CD4-positive, alpha-beta T cell treated with Interleukin-15 for 4 hours (primary cell): Measurements from ENCODE around the gene TBX19.

Source experiments
- DNase-seq: peaks from one replicate; pipeline ENCODE4 v3.0.0-alpha.2; 2020; ENCODE audit warnings: low spot score

TBX19 gene

DNA sequence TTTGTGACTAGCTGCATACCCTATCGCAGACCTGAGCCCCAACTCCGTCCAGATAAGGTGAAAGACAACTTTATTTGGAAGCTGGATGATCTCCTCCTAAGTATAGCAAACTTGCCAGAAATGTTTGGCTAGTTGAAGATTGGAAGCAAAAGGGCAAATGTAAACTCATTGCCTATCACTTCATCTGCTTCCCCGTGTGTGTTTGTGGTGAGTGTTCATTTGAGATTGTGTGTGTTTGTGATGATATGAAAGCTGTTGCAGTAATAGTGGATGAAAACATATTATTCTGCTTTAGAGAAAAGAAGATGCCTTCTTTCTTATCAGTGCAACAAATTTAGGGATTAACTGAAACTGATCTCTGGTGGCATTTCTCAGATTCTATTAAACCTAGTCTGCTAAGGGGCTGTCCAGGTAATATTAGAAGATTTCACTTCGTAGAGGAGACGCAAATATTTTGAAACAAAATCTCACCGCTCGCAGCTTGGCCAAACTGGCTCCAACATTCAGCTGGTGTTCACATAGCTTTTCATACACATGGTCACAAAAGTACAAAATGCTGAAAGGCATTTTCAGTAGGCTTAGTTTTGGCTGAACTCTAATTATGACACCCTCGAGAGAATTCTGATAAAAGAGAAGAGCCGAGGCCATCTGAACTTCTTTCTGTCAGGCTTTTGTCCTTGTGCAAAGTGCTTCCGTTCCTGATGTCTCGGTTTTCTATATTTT, 1.1 kb downstream of the TBX19 start:
- no peak for DNase-seq

DNA sequence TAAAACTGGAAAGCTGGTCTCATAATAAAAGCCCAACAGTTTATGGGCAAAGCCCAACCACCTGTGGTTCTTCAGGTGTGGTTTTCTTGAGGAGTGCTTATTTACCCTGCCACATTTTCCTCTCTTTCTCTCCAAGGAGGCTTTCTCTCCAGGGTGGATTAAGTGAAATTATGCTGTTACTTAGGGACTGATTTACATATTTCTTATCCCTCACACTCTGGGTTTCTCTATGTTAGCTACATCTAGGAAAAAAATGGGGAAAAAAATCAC, 4.8 kb downstream of the TBX19 start:
- no peak for DNase-seq

- no peak for DNase-seq
Observed at GRCh38 chr1:168285971-168286927, 5.6 kb downstream of the TBX19 start.

DNA sequence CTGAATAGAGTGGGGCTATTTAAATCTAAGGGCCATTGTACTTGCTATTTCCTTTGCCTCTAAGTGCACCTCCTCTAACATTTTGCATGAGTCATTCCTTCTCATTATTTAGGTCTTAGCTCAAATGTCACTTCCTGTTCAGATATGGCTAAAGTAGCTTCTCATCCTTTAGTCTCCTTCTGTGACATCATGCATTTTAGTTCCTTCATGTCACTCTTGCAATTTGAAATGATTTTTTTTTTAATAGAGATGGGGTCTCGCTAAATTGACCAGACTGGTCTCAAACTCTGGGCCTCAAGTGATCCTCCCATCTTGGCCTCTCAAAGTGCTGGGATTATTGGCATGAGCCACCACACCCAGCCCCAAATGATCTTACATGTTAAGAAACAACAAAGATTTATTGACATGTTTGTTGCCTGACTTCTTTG, 6.6 kb downstream of the TBX19 start:
- no peak for DNase-seq

GRCh38 chr1:168288311-168289052, 7.8 kb downstream of the TBX19 start:
- DNase-seq: no peak

- DNase-seq: no peak
Observed at GRCh38 chr1:168291222-168291837, 10.7 kb downstream of the TBX19 start.

GRCh38 chr1:168293356-168293755, 12.7 kb downstream of the TBX19 start:
- no peak for DNase-seq

DNA sequence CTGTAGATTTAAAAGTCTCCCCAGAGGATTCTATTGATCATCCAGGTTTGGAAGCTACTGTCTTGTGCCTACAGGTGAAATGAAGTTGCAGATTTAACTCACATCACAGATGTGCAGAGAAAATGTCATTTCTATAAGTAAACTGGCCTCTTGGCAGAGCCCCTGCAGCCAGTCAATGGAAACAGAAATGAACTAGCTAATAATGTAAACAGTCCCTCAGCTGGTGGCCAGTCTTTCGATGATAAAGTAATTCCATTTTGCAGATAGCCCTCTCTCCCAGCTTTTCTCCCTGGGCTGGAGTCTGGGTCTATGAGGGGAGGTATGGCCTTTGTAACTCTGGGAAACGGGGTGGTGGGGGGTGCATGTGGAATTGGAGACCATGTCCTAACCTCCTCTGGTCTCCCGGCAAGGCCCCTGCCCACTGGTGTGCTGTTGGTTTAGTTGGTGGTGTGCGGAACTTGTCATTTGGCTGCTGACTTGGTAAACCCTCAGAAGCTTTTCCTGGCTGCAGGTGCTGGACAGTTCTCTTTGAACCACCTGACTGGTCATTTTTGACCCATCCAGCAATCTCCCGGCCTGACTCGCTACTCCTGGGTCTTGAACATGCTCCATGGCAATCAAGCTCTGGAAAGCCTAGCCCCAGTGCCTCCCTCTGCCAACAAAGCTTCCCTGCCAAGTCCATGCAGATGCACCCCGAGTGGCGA, 14.9 kb downstream of the TBX19 start:
- DNase-seq: no peak

GRCh38 chr1:168297019-168297730, 16.5 kb downstream of the TBX19 start:
- no peak for DNase-seq

DNA sequence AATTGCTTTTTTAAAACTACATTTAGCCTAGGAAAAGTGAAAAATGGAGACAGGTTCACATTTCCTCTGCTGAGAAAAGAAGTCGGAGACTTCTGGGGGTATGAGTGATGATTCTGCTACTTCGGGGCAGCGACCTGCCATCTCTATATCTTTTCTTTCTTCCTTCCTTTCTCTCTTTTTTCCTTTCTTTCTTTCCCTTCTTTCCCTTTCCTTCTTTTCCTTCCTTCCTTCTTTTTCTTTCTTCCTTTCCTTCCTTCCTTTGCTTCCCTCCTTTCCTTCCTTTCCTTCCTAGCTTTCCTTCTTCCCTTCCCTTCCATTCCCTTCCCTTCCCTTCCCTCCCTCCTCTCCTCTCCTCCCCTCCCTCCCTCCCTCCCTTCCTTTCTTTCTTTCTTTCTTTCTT, 17.8 kb downstream of the TBX19 start:
- DNase-seq: no peak

GRCh38 chr1:168300626-168301025, 19.9 kb downstream of the TBX19 start:
- DNase-seq: no peak

DNA sequence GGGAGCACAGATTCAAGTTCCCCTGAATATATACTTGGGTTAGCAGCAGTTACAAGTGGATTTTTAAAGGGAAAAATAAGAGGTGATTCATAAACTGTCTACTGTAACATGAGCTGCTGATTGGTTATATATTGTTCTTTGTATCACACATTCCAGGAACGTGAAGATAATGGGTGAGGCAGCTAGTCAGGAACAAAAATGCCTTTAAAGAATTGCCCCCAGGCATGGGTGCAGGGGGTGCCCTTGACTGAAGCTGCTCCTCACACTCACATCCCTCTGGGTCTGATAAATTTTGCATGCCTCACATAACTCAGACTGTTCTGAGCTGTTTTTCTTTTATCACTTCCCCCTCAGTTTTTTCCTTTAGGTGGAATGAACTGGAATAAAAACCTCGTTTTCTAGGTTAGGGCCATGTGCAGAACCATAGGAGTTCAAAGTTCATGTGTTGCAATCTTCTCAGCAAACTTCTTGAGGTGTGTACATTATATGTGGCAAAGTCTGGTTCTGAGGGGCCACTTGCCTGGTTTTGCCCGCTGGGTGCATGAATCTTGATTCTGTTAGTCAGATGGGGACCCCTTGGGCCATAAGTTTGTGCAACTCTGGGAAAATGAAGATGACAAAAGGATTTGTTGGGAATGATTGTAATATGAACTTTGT, 21.1 kb downstream of the TBX19 start:
- DNase-seq: no peak

- no peak for DNase-seq
Observed at GRCh38 chr1:168303716-168304540, 23.3 kb downstream of the TBX19 start.

DNA sequence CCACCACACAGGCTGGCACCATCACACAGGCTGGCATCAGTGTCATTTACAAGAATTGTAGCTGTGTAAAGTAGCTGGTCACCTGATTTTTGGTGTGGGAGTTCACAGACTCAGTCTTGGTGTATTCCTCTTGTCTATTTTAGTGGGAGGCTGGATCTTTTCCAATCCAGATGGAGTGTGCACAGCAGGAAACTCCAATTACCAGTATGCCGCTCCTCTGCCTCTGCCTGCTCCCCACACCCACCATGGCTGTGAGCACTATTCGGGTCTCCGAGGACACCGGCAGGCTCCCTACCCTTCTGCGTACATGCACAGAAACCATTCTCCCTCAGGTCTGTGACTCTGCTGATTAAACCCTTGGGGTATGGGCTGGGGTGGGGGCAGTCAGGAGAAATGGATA, 24.2 kb downstream of the TBX19 start:
- DNase-seq: no peak

GRCh38 chr1:168312718-168313604, 32.3 kb downstream of the TBX19 start:
- DNase-seq: no peak

GRCh38 chr1:168316142-168316541, 35.5 kb downstream of the TBX19 start:
- DNase-seq: no peak

- DNase-seq: no peak
Observed at GRCh38 chr1:168317309-168317708, 36.6 kb downstream of the TBX19 start.

- DNase-seq: no peak
Observed at GRCh38 chr1:168319691-168320090, 39.0 kb downstream of the TBX19 start.

- no peak for DNase-seq
Observed at GRCh38 chr1:168320149-168320548, 39.5 kb downstream of the TBX19 start.
